CD4-positive, alpha-beta T cell (primary cell): ENCODE measurements around the gene EVC2. TPM values are rescaled to one million over a fixed set of nuclear protein-coding genes. Genes with fewer than 3 reads are reported as not detected.

Experiments
- ATAC-seq: fragments of 200-7000 bp; cut with Tn5 transposase; one replicate; pipeline ENCODE4 v1.10.0; 2022; ENCODE audit warnings: mild to moderate bottlenecking; ENCODE audit not compliant: poor library complexity
- CTCF ChIA-PET: fragments of 350-600 bp; sonication (Branson Sonifier 250); formaldehyde crosslinking; loops from one replicate; lab custom pipeline; 2021; ENCODE audit warnings: antibody characterized with exemption, inconsistent platforms; lab: Charles Lee
- POLR2A ChIA-PET: fragments of 350-600 bp; sonication (Branson Sonifier 250); formaldehyde crosslinking; loops from one replicate; lab custom pipeline; 2021; ENCODE audit warnings: antibody characterized with exemption, inconsistent platforms; lab: Charles Lee
- DNase-seq, 14 experiments: peaks; one replicate each; pipeline ENCODE4 v3.0.0-alpha.2; 2013 to 2020; ENCODE audit warnings: mixed read lengths in 2 of 14
- H3K27ac ChIP-seq, 2 donors: one replicate each; pipeline versions ENCODE4 v1.5.1 to v1.7.0; 2013; ENCODE audit warnings: low read length in 2 of 2, low read depth in 1 of 2, mild to moderate bottlenecking in 1 of 2
- H3K27me3 ChIP-seq, 2 experiments: 1 replicate in 1 of 2; 2 replicates in 1 of 2; pipeline versions ENCODE4 v1.6.1 to v1.7.0; 2013; ENCODE audit warnings: low read length in 2 of 2, control low read depth in 1 of 2, mild to moderate bottlenecking in 1 of 2, moderate library complexity in 1 of 2; ENCODE audit not compliant: insufficient read depth in 2 of 2, control insufficient read depth in 1 of 2
- H3K36me3 ChIP-seq: one replicate; pipeline ENCODE4 v1.6.1; 2013; ENCODE audit warnings: low read length, control low read depth; ENCODE audit not compliant: insufficient read depth
- H3K4me1 ChIP-seq: one replicate; pipeline ENCODE4 v1.6.1; 2013; ENCODE audit warnings: low read length, control low read depth; ENCODE audit not compliant: insufficient read depth
- H3K4me3 ChIP-seq: one replicate; pipeline ENCODE4 v1.5.1; 2013; ENCODE audit warnings: mild to moderate bottlenecking, low read length, moderate library complexity
- H3K9me3 ChIP-seq, 2 experiments: 1 replicate in 1 of 2; 2 replicates in 1 of 2; pipeline versions ENCODE4 v1.6.1 to v1.7.0; 2013; ENCODE audit warnings: low read length in 2 of 2, mild to moderate bottlenecking in 2 of 2, control low read depth in 1 of 2, moderate library complexity in 1 of 2; ENCODE audit not compliant: control insufficient read depth in 1 of 2, insufficient read depth in 1 of 2
- H3K27ac Mint-ChIP-seq: one replicate; pipeline ENCODE4 v1.8.0; 2020; ENCODE audit warnings: mixed read lengths
- H3K27me3 Mint-ChIP-seq: one replicate; pipeline ENCODE4 v1.8.0; 2021; ENCODE audit warnings: mixed read lengths
- H3K36me3 Mint-ChIP-seq: one replicate; pipeline ENCODE4 v1.8.0; 2021; ENCODE audit warnings: low read depth, mixed read lengths
- H3K4me1 Mint-ChIP-seq: one replicate; pipeline ENCODE4 v1.8.0; 2021; ENCODE audit warnings: low read depth, mixed read lengths
- H3K4me3 Mint-ChIP-seq: one replicate; pipeline ENCODE4 v1.8.0; 2020; ENCODE audit warnings: mild to moderate bottlenecking, mixed read lengths
- H3K9me3 Mint-ChIP-seq: one replicate; pipeline ENCODE4 v1.8.0; 2020; ENCODE audit warnings: mixed read lengths
- intact Hi-C, 2 experiments: fragments of 100-400 bp; cut with DNase I in 1 of 2; cut with micrococcal nuclease in 1 of 2; formaldehyde crosslinking; loops; one replicate each; pipeline versions ENCODE4 v1.15.1 to v1.9.0; 2023 to 2025; cut with DNase I, micrococcal nuclease
- total RNA-seq, 174 experiments: library from RNA in 2 of 174; stranded (reverse) in 2 of 174; gene quantifications; one replicate each; pipeline ENCODE4 v1.2.3 and lab custom pipeline; 2021 to 2026
- TF ChIP-seq, protein P1 (sequence below): fragments of 200-600 bp; IDR thresholded peaks from one replicate; pipeline ENCODE4 v1.8.0; 2022; ENCODE audit warnings: antibody characterized with exemption, mild to moderate bottlenecking

Gene EVC2
- total RNA-seq, 2 experiments from 2014 or later, result 1.1 to 1.3 TPM

DNA sequence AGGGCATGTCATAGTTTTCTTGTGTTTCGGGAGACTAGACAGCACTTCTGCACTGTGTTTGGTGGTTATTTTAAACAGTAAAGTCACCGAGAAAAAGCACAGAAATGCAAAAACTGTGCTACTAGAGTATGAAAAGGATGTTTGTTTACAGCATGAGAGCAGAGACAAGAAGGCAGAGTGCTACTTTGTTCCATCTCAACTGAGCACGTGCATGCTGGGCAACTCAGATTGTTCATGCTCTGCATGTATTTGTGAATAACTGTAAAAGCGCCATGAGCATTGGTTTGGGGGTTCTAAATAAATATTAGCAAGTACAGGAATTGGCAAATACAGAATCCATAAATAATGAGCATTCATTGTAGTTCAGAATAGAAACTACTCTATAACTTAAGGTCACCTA is 10.1 kb upstream of the EVC2 start:
- peaks cover 7 to 17% of the 10 kb centered on the region in 2 experiments for H3K9me3 ChIP-seq
- intact Hi-C loops, result no loop called here
- H3K4me1 Mint-ChIP-seq, result no peaks in the 10 kb centered on the region
- H3K27ac ChIP-seq, result no peak overlapping the region
- no peaks in the 10 kb centered on the region for H3K36me3 ChIP-seq
- H3K4me1 ChIP-seq, result no peaks in the 10 kb centered on the region
- H3K4me3 Mint-ChIP-seq, result no peak overlapping the region
- ChIA-PET POLR2A (no interaction called here), CTCF (no interaction called here)
- no peak overlapping the region for H3K27ac Mint-ChIP-seq
- H3K27me3 ChIP-seq, result no peaks in the 10 kb centered on the region
- H3K36me3 Mint-ChIP-seq, result no peaks in the 10 kb centered on the region
- H3K27me3 Mint-ChIP-seq, result peaks cover 15% of the 10 kb centered on the region
- ATAC-seq, result no peak
- H3K4me3 ChIP-seq, result no peak overlapping the region
- no peak for DNase-seq
- TF ChIP-seq, protein P1, sequence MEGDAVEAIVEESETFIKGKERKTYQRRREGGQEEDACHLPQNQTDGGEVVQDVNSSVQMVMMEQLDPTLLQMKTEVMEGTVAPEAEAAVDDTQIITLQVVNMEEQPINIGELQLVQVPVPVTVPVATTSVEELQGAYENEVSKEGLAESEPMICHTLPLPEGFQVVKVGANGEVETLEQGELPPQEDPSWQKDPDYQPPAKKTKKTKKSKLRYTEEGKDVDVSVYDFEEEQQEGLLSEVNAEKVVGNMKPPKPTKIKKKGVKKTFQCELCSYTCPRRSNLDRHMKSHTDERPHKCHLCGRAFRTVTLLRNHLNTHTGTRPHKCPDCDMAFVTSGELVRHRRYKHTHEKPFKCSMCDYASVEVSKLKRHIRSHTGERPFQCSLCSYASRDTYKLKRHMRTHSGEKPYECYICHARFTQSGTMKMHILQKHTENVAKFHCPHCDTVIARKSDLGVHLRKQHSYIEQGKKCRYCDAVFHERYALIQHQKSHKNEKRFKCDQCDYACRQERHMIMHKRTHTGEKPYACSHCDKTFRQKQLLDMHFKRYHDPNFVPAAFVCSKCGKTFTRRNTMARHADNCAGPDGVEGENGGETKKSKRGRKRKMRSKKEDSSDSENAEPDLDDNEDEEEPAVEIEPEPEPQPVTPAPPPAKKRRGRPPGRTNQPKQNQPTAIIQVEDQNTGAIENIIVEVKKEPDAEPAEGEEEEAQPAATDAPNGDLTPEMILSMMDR, result no peak
- peaks cover 5% of the 10 kb centered on the region for H3K9me3 Mint-ChIP-seq

- Histone ChIP-seq H3K4me3 (no peak overlapping the region), H3K27ac (no peak overlapping the region), H3K4me1 (no peaks in the 10 kb centered on the region), H3K27me3 (no peaks in the 10 kb centered on the region), H3K36me3 (no peaks in the 10 kb centered on the region), H3K9me3 (peaks cover 7 to 22% of the 10 kb centered on the region in 2 experiments)
- Mint-ChIP-seq H3K4me1 (no peaks in the 10 kb centered on the region), H3K36me3 (no peaks in the 10 kb centered on the region), H3K27ac (no peak overlapping the region), H3K9me3 (peaks cover 5% of the 10 kb centered on the region), H3K4me3 (no peak overlapping the region), H3K27me3 (peaks cover 18% of the 10 kb centered on the region)
- intact Hi-C loops, result no loop called here
- POLR2A ChIA-PET, result no interaction called here
- TF ChIP-seq, protein P1, result no peak
- CTCF ChIA-PET, result no interaction called here
- DNase-seq (no peak), ATAC-seq (no peak)
Observed at GRCh38 chr4:5717449-5718158, 9.2 kb upstream of the EVC2 start.

DNA sequence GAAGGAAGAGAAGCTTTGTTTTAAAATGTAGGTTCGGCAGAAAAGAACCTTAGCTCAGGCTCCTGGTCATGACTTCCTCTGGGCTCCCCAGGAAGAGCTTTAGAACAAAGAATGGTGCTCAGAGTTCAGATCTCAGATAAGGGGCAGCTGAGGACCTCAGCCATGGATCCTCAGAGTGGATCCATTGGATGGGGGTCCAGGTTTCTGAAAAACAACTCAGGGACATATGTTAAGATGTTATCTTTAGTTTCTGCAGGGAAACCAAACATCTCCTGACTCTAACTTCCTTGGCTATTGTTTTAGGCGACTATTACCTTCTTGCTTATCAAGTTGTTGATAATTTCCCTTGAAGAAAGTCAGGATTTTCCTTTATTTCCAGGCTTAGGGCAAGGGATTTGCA is 8.0 kb upstream of the EVC2 start:
- Mint-ChIP-seq H3K36me3 (no peaks in the 10 kb centered on the region), H3K9me3 (peaks cover 5% of the 10 kb centered on the region), H3K4me3 (no peak overlapping the region), H3K4me1 (no peaks in the 10 kb centered on the region), H3K27ac (no peak overlapping the region), H3K27me3 (peaks cover 28% of the 10 kb centered on the region)
- peaks cover 4 to 11% of the 10 kb centered on the region in 2 experiments for H3K27me3 ChIP-seq
- H3K4me3 ChIP-seq, result no peak overlapping the region
- no peak for DNase-seq
- H3K36me3 ChIP-seq, result no peaks in the 10 kb centered on the region
- no peak overlapping the region for H3K27ac ChIP-seq
- intact Hi-C loops, result no loop called here
- ChIA-PET POLR2A (no interaction called here), CTCF (no interaction called here)
- no peak for ATAC-seq
- TF ChIP-seq, protein P1, result no peak
- no peaks in the 10 kb centered on the region for H3K4me1 ChIP-seq
- peaks cover 7 to 26% of the 10 kb centered on the region in 2 experiments for H3K9me3 ChIP-seq
